KMS-11 (cell line): Measurements from ENCODE around the gene HIGD1C.
"Not testable (repeated sequence)": the region's sequence is repeated elsewhere in the genome, so short reads cannot be mapped to it uniquely, and the experiment has no call there.

ENCODE experiments used
- H2AFZ ChIP-seq: fragments of 200-600 bp; sonication (generic); 2 replicates; pipeline ENCODE4 v1.6.1; 2016; ENCODE audit warnings: antibody characterized with exemption, mixed run types, low read depth
- H3K27ac ChIP-seq: fragments of 200-600 bp; sonication (generic); 2 replicates; pipeline ENCODE4 v1.6.1; 2016; ENCODE audit warnings: mild to moderate bottlenecking, mixed run types
- H3K27me3 ChIP-seq: fragments of 200-600 bp; sonication (generic); 2 replicates; pipeline ENCODE4 v1.6.1; 2017; ENCODE audit warnings: mild to moderate bottlenecking, low read depth, mixed run types, moderate library complexity; ENCODE audit not compliant: insufficient read depth
- H3K36me3 ChIP-seq: fragments of 200-600 bp; sonication (generic); 2 replicates; pipeline ENCODE4 v1.6.1; 2017; ENCODE audit warnings: mild to moderate bottlenecking, mixed run types; ENCODE audit not compliant: insufficient read depth
- H3K4me1 ChIP-seq: fragments of 200-600 bp; sonication (generic); 2 replicates; pipeline ENCODE4 v1.6.1; 2016; ENCODE audit warnings: mild to moderate bottlenecking, low read depth, mixed run types; ENCODE audit not compliant: poor library complexity, severe bottlenecking
- H3K4me2 ChIP-seq: fragments of 200-600 bp; sonication (generic); 2 replicates; pipeline ENCODE4 v1.7.0; 2016; ENCODE audit warnings: mild to moderate bottlenecking, mixed run types
- H3K4me3 ChIP-seq: fragments of 200-600 bp; sonication (generic); IDR thresholded peaks from 2 replicates; pipeline ENCODE4 v1.6.1; 2017; ENCODE audit warnings: low read depth, low read length, mixed read lengths; ENCODE audit not compliant: insufficient read depth
- H3K79me2 ChIP-seq: fragments of 200-600 bp; sonication (generic); 2 replicates; pipeline ENCODE4 v1.6.1; 2016; ENCODE audit warnings: low read depth, mixed run types; ENCODE audit not compliant: insufficient read depth
- H3K9ac ChIP-seq: fragments of 200-600 bp; sonication (generic); 2 replicates; pipeline ENCODE4 v1.6.1; 2016; ENCODE audit warnings: mild to moderate bottlenecking, mixed run types
- H4K20me1 ChIP-seq: fragments of 200-600 bp; sonication (generic); 2 replicates; pipeline ENCODE4 v1.6.1; 2016; ENCODE audit warnings: mild to moderate bottlenecking, mixed run types; ENCODE audit not compliant: insufficient read depth
- CTCF ChIP-seq: fragments of 200-600 bp; sonication (generic); conservative IDR thresholded peaks from 2 replicates; pipeline ENCODE4 v1.6.1; 2017; ENCODE audit warnings: low read depth, mild to moderate bottlenecking, antibody characterized with exemption, low read length, moderate library complexity, mixed read lengths

The HIGD1C gene

GRCh38 chr12:50952510-50952909 lies at the start of gene HIGD1C:
TSS of gene HIGD1C (plus strand) at chr12:50952544. CDS start at chr12:50953999, 1,455 bp downstream.
- Histone ChIP-seq H3K36me3 (no peaks in the 10 kb centered on the region), H4K20me1 (no peaks in the 10 kb centered on the region), H3K27me3 (no peaks in the 10 kb centered on the region), H3K27ac (no peak within 1 kb of the TSS), H3K4me3 (no peak within 1 kb of the TSS), H3K79me2 (no peaks in the 10 kb centered on the region), H3K4me1 (no peaks in the 10 kb centered on the region), H3K9ac (no peak within 1 kb of the TSS), H2AFZ (no peak within 1 kb of the TSS), H3K4me2 (no peak within 1 kb of the TSS)
- no peak for TF ChIP-seq CTCF

GRCh38 chr12:50908479-50908878 lies 43.9 kb upstream of the HIGD1C start:
- not testable (repeated sequence) for H2AFZ ChIP-seq, H3K27me3 ChIP-seq, H3K79me2 ChIP-seq, H3K36me3 ChIP-seq, H3K4me1 ChIP-seq, H3K4me3 ChIP-seq, H3K9ac ChIP-seq, H4K20me1 ChIP-seq, H3K27ac ChIP-seq, H3K4me2 ChIP-seq

GRCh38 chr12:50912361-50912760 lies 40.0 kb upstream of the HIGD1C start:
- not testable (repeated sequence) for H3K4me2 ChIP-seq, H3K36me3 ChIP-seq, H3K79me2 ChIP-seq, H3K4me3 ChIP-seq, H4K20me1 ChIP-seq, H3K9ac ChIP-seq, H3K4me1 ChIP-seq, H3K27me3 ChIP-seq, H2AFZ ChIP-seq, H3K27ac ChIP-seq

- no peaks in the 10 kb centered on the region for H3K36me3 ChIP-seq
- no peak overlapping the region for H2AFZ ChIP-seq
- H3K27ac ChIP-seq = no peak overlapping the region
- H3K27me3 ChIP-seq = no peaks in the 10 kb centered on the region
- peaks cover 7% of the 10 kb centered on the region for H3K4me1 ChIP-seq
- H3K4me3 ChIP-seq = no peak overlapping the region
- H3K4me2 ChIP-seq = no peak overlapping the region
- no peaks in the 10 kb centered on the region for H4K20me1 ChIP-seq
- no peak for TF ChIP-seq CTCF
- no peaks in the 10 kb centered on the region for H3K79me2 ChIP-seq
- H3K9ac ChIP-seq = no peak overlapping the region
These were observed 39.1 kb upstream of the HIGD1C start for GRCh38 chr12:50913224-50913623.

- Histone ChIP-seq H3K27me3 (no peaks in the 10 kb centered on the region), H3K79me2 (no peaks in the 10 kb centered on the region), H3K36me3 (no peaks in the 10 kb centered on the region), H3K27ac (no peak overlapping the region), H2AFZ (no peak overlapping the region), H3K4me3 (no peak overlapping the region), H3K4me2 (no peak overlapping the region), H4K20me1 (no peaks in the 10 kb centered on the region), H3K4me1 (peaks cover 25% of the 10 kb centered on the region), H3K9ac (no peak overlapping the region)
- no peak for TF ChIP-seq CTCF
These were observed 37.4 kb upstream of the HIGD1C start for GRCh38 chr12:50914872-50915484.
